HCT116 (cell line): ENCODE data around the gene ITGA4.

Experiments used
- EGR1 ChIP-seq: IDR thresholded peaks from 2 replicates; pipeline ENCODE4 v1.6.1; 2012; ENCODE audit warnings: low read depth
- ZFX ChIP-seq: fragments of 450-650 bp; IDR thresholded peaks from 2 replicates; pipeline ENCODE4 v1.6.1; 2017
- TF ChIP-seq, protein P1 (sequence below), 3 experiments: fragments of 200-600 bp in 1 of 3; sonication (generic) in 1 of 3; IDR thresholded peaks in 2 of 3; conservative IDR thresholded peaks in 1 of 3; 2 replicates each; pipeline ENCODE4 v1.5.1; 2012 to 2017; ENCODE audit warnings: low read depth in 2 of 3, low read length in 2 of 3, antibody characterized with exemption in 1 of 3, borderline replicate concordance in 1 of 3, control low read depth in 1 of 3, mild to moderate bottlenecking in 1 of 3, mixed read lengths in 1 of 3, mixed run types in 1 of 3, moderate library complexity in 1 of 3; ENCODE audit not compliant: insufficient read depth in 1 of 3

DNA sequence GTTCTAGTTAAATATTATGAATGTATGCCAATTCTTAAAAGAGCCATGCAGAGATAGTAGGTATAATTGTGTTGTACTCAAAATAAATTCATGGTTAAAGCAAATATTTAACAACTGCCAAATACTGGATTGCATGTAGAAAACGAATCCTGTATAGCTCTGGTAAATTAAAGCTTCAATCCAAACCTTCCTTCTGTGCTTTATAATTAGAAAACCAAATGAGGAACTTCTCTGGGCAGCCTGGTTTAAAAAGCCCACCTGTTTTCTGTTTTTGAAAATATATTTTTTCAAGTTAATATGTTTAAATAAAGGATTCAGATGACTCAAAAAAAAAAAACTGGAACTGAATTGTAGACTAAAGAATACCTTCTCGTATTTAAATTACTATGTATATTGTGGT, 48.3 kb upstream of the ITGA4 start:
- TF ChIP-seq EGR1: no peak
- no peak for TF ChIP-seq ZFX
- TF ChIP-seq, protein P1, sequence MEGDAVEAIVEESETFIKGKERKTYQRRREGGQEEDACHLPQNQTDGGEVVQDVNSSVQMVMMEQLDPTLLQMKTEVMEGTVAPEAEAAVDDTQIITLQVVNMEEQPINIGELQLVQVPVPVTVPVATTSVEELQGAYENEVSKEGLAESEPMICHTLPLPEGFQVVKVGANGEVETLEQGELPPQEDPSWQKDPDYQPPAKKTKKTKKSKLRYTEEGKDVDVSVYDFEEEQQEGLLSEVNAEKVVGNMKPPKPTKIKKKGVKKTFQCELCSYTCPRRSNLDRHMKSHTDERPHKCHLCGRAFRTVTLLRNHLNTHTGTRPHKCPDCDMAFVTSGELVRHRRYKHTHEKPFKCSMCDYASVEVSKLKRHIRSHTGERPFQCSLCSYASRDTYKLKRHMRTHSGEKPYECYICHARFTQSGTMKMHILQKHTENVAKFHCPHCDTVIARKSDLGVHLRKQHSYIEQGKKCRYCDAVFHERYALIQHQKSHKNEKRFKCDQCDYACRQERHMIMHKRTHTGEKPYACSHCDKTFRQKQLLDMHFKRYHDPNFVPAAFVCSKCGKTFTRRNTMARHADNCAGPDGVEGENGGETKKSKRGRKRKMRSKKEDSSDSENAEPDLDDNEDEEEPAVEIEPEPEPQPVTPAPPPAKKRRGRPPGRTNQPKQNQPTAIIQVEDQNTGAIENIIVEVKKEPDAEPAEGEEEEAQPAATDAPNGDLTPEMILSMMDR (IDR thresholded peaks at IDR 0.05 in 2 of 3, conservative IDR thresholded peaks at IDR 0.05 in 1 of 3; ENCODE audit: borderline replicate concordance in 1 of 3, insufficient read depth in 1 of 3, low read depth in 2 of 3, low read length in 2 of 3): no peak
